Adrenal gland (tissue), 12 donors: ENCODE results near the gene HTR5A. TPM values are rescaled to one million over a fixed set of nuclear protein-coding genes. Genes with fewer than 3 reads are reported as not detected.

ENCODE experiments used
- DNase-seq, 7 donors: peaks; one replicate each; pipeline ENCODE4 v3.0.0-alpha.2; 2019 to 2020
- H3K27ac ChIP-seq, 5 donors: fragments of 200-600 bp; sonication (generic) in 4 of 5; 1 replicate in 3 of 5; 2 replicates in 2 of 5; pipeline versions ENCODE4 v1.5.1 to v1.8.0; 2016 to 2020; ENCODE audit warnings: mild to moderate bottlenecking in 1 of 5
- H3K27me3 ChIP-seq: fragments of 200-600 bp; 2 replicates; pipeline ENCODE4 v1.8.0; 2021
- H3K36me3 ChIP-seq, 2 donors: fragments of 200-600 bp; replicated peaks in 1 of 2; 1 replicate in 1 of 2; 2 replicates in 1 of 2; pipeline versions ENCODE4 v1.5.1 to v1.8.0; 2018 to 2022
- H3K4me1 ChIP-seq, 2 donors: fragments of 200-600 bp; replicated peaks in 1 of 2; 1 replicate in 1 of 2; 2 replicates in 1 of 2; pipeline versions ENCODE4 v1.5.1 to v1.8.0; 2018 to 2021
- H3K4me3 ChIP-seq, 4 donors: fragments of 200-600 bp; sonication (generic) in 3 of 4; one replicate each; pipeline ENCODE4 v1.5.1; 2016 to 2018
- H3K9me3 ChIP-seq, 3 donors: fragments of 200-600 bp; sonication (generic) in 1 of 3; replicated peaks in 1 of 3; 1 replicate in 2 of 3; 2 replicates in 1 of 3; pipeline versions ENCODE4 v1.5.1 to v1.8.0; 2016 to 2021
- CTCF ChIP-seq, 6 experiments: fragments of 450-650 bp in 4 of 6; fragments of 200-600 bp in 2 of 6; sonication (generic) in 1 of 6; IDR thresholded peaks; 1 replicate in 5 of 6; 2 replicates in 1 of 6; pipeline versions ENCODE4 v1.5.1 to v1.8.0; 2016 to 2021; ENCODE audit warnings: antibody characterized with exemption in 6 of 6, mild to moderate bottlenecking in 2 of 6, moderate library complexity in 1 of 6
- POLR2A ChIP-seq, 2 donors: fragments of 450-650 bp; IDR thresholded peaks; one replicate each; pipeline ENCODE4 v1.6.1; 2017; ENCODE audit warnings: antibody characterized with exemption in 2 of 2, mild to moderate bottlenecking in 2 of 2, moderate library complexity in 1 of 2
- WGBS, 4 donors: extraction: QIAGEN DNeasy Blood & Tissue Kit in 2 of 4; methylation state at CpG; one replicate each; pipeline versions ENCODE4 v1.1.5 to v1.1.7; 2013 to 2017; 5-methylcytosine and 5-hydroxymethylcytosine counted together
- intact Hi-C, 2 donors: fragments of 100-400 bp; cut with DNase I; formaldehyde crosslinking; loops; one replicate each; pipeline versions ENCODE4 v1.14.1 to v1.15.0; 2022 to 2023
- polyA plus RNA-seq, 3 donors: library from polyadenylated mRNA; stranded (reverse); fragments of 200-250 nt in 2 of 3; fragments of 350-450 nt in 1 of 3; fragmentation: Illumina TruSeq in 1 of 3; extraction: RNeasy Lipid Tissue Mini Kit (QIAGEN cat#74804) in 1 of 3; gene quantifications; one replicate each; pipeline ENCODE4 v1.2.3, GENCODE V29; 2013 to 2014
- small RNA-seq, 2 donors: library from RNA; depleted of rRNA; stranded (forward); fragments of <200 nt; gene quantifications; one replicate each; pipeline ENCODE3, GENCODE V24; 2016
- total RNA-seq, 9 donors: library from RNA; depleted of rRNA in 4 of 9; stranded (reverse); fragments of >200 nt in 4 of 9; fragments of 120-200 nt in 1 of 9; fragmentation: NEBNext Ultra II Directional in 1 of 9; extraction: Animal tissue kit (Norgen Biotek cat#: 25700) in 1 of 9; gene quantifications; one replicate each; pipeline versions ENCODE4 v1.1.0 to v1.2.4, GENCODE V29; 2013 to 2023
- donor health status: healthy with polysubstance abuse.
- donor health status: Bipolar disorder and iron deficiency.
- donor health status: DM: yes; HTN: yes; CAD: no.
- donor health status: DM: no; HTN: no; CAD: no.
- donor health status: DM: no; HTN: no; CAD: no.
- donor health status: DM: yes; HTN: yes; CAD: no.

HTR5A gene
- total and polyA plus RNA-seq, 12 donors, result not detected

GRCh38 chr7:155130493-155130892 is 60.4 kb downstream of the HTR5A start:
- no peak for DNase-seq
- 89 to 94% (median 92%) methylated on average over 14 of the region's 14 CpGs for WGBS, 4 donors
- intact Hi-C loops, result no loop called here
- no peaks in the 10 kb centered on the region for H3K27me3 ChIP-seq
- H3K4me3 ChIP-seq, result no peak overlapping the region
- no peaks in the 10 kb centered on the region for H3K4me1 ChIP-seq
- no peak overlapping the region for H3K27ac ChIP-seq
- TF ChIP-seq CTCF (IDR thresholded peaks at IDR 0.05) (no peak), POLR2A (IDR thresholded peaks at IDR 0.05) (no peak)
- no peaks in the 10 kb centered on the region for H3K9me3 ChIP-seq
- no peaks in the 10 kb centered on the region for H3K36me3 ChIP-seq

- Histone ChIP-seq H3K27ac (no peak overlapping the region), H3K36me3 (no peaks in the 10 kb centered on the region), H3K4me1 (no peaks in the 10 kb centered on the region), H3K9me3 (no peaks in the 10 kb centered on the region), H3K27me3 (no peaks in the 10 kb centered on the region), H3K4me3 (no peak overlapping the region)
- 87 to 92% (median 88%) methylated on average over 8 to 13 of the region's 13 CpGs for WGBS, 4 donors
- intact Hi-C loops, result no loop called here
- TF ChIP-seq CTCF (IDR thresholded peaks at IDR 0.05) (no peak), POLR2A (IDR thresholded peaks at IDR 0.05) (no peak)
- DNase-seq, result no peak
Measured at GRCh38 chr7:155131090-155131489, 61.0 kb downstream of the HTR5A start.

- no peak overlapping the region for H3K4me3 ChIP-seq
- H3K9me3 ChIP-seq, result no peaks in the 10 kb centered on the region
- intact Hi-C loops, result no loop called here
- no peak for TF ChIP-seq CTCF (IDR thresholded peaks at IDR 0.05)
- TF ChIP-seq POLR2A (IDR thresholded peaks at IDR 0.05), result no peak
- no peak overlapping the region for H3K27ac ChIP-seq
- H3K27me3 ChIP-seq, result no peaks in the 10 kb centered on the region
- 73 to 80% (median 79%) methylated on average over 6 to 9 of the region's 9 CpGs for WGBS, 4 donors
- no peaks in the 10 kb centered on the region for H3K4me1 ChIP-seq
- no peaks in the 10 kb centered on the region for H3K36me3 ChIP-seq
- no peak for DNase-seq
Measured at GRCh38 chr7:155132431-155132830, 62.3 kb downstream of the HTR5A start.

- no peaks in the 10 kb centered on the region for H3K36me3 ChIP-seq
- WGBS, 4 donors, result 47 to 60% (median 50%) methylated on average over 4 of the region's 4 CpGs
- TF ChIP-seq POLR2A (IDR thresholded peaks at IDR 0.05), result no peak
- no peak for TF ChIP-seq CTCF (IDR thresholded peaks at IDR 0.05)
- DNase-seq, result no peak
- H3K4me3 ChIP-seq, result no peak overlapping the region
- no peak overlapping the region for H3K27ac ChIP-seq
- no peaks in the 10 kb centered on the region for H3K9me3 ChIP-seq
- no peaks in the 10 kb centered on the region for H3K4me1 ChIP-seq
- H3K27me3 ChIP-seq, result no peaks in the 10 kb centered on the region
- intact Hi-C loops, result no loop called here
Measured at GRCh38 chr7:155136619-155137243, 66.6 kb downstream of the HTR5A start.

Small RNA genes lying within 50 kb of the gene (small RNA-seq; reads per million reads assigned to genes)
- gene AC092628.1, result 0 reads per million in 2 donors

Other genes with a start within 250 kb of the HTR5A start
- 10 to 100 TPM in 2 of 9 donors, 1 to 10 TPM in 7; 6.2 to 11.7 (median 8.8) TPM for gene PAXIP1, start 67.2 kb upstream of the HTR5A start, total RNA-seq
- gene PAXIP1, start 67.2 kb upstream of the HTR5A start, polyA plus RNA-seq, result 1 to 10 TPM; 4.1 to 7.8 (median 6.6) TPM
- 100 to 1,000 TPM in 2 of 9 donors, 10 to 100 TPM in 7; 23.8 to 249 (median 60.4) TPM for gene INSIG1, start 227.6 kb downstream of the HTR5A start, total RNA-seq
- gene INSIG1, start 227.6 kb downstream of the HTR5A start, polyA plus RNA-seq, result 100 to 1,000 TPM in 1 of 3 donors, 10 to 100 TPM in 1, 1 to 10 TPM in 1; 9.9 to 203 (median 28.8) TPM